ENCODE data around the gene GPSM1.
"Not testable (repeated sequence)": the region's sequence is repeated elsewhere in the genome, so short reads cannot be mapped to it uniquely, and the experiment has no call there.

GPSM1 gene

GRCh38 chr9:136314944-136315343 is 12.4 kb upstream of the GPSM1 start:
- H3K9me3 Mint-ChIP-seq, result peaks cover 17 to 20% of the 10 kb centered on the region in 2 donors
- no peak for DNase-seq
- H3K27me3 Mint-ChIP-seq, result peaks cover 19 to 22% of the 10 kb centered on the region in 2 donors
- ATAC-seq (replicated peaks), result no peak
- H3K4me3 Mint-ChIP-seq, result no peak overlapping the region
- peaks cover 11 to 17% of the 10 kb centered on the region in 2 donors for H3K4me1 Mint-ChIP-seq
- peaks cover 4 to 17% of the 10 kb centered on the region in 2 donors for H3K36me3 Mint-ChIP-seq
- H3K27ac Mint-ChIP-seq, result no peak overlapping the region

DNA sequence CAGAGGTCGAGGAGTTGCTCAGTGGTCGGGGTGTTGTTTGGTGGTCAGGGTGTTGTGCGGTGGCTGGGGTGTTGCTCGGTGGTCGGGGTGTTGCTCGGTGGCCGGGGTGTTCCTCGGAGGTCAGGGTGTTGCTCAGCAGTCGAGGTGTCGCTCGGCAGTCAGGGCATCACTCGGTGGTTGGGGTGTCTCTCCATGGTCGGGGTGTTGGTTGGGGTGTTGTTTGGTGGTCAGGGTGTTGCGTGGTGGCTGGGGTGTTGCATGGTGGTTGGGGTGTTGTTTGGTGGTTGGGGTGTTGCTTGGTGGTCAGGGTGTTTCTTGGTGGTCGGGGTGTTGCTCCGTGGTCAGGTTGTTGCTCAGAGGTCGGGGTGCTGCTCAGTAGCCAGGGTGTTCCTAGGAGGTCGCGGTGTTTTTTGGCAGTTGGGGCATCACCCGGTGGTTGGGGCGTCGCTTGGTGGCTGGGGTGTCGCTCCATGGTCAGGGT is 11.0 kb upstream of the GPSM1 start:
- Mint-ChIP-seq H3K4me3 (no peak overlapping the region), H3K36me3 (peaks cover 4 to 17% of the 10 kb centered on the region in 2 donors), H3K27ac (no peak overlapping the region), H3K4me1 (peaks cover 11 to 17% of the 10 kb centered on the region in 2 donors), H3K27me3 (peaks cover 19 to 22% of the 10 kb centered on the region in 2 donors), H3K9me3 (peaks cover 17 to 20% of the 10 kb centered on the region in 2 donors)
- DNase-seq (no peak), ATAC-seq (replicated peaks) (no peak)

- H3K36me3 Mint-ChIP-seq, result peaks cover 4 to 17% of the 10 kb centered on the region in 2 donors
- peaks cover 11 to 17% of the 10 kb centered on the region in 2 donors for H3K4me1 Mint-ChIP-seq
- H3K4me3 Mint-ChIP-seq, result peak overlapping the region in 1 of 2 donors; percentile 19
- no peak overlapping the region for H3K27ac Mint-ChIP-seq
- peak in 1 of 2 donors; percentile 29 for ATAC-seq (replicated peaks)
- peaks cover 17 to 20% of the 10 kb centered on the region in 2 donors for H3K9me3 Mint-ChIP-seq
- no peak for DNase-seq
- H3K27me3 Mint-ChIP-seq, result peaks cover 19 to 22% of the 10 kb centered on the region in 2 donors
Measured at GRCh38 chr9:136316896-136317676, 10.3 kb upstream of the GPSM1 start.

DNA sequence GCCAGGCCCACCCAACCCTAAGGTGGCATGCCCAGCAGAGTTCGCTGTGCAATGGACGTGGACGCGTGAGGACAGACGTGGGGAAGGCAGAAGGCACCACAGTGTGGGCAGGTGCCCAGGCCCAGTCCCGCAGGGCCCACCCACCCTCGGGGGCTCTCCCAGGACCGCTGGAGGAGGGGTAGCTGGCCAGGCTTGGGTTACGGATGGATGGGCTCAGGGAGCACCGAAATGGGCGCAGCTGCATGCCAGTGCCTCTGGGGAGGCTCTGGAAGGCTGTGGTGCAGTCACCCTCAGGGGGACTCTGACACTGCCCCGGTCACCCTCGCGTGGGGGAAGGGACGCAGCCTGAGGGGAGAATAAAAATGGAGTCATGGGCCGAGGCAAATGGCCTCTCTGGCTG is 9.6 kb upstream of the GPSM1 start:
- Mint-ChIP-seq H3K4me3 (no peak overlapping the region), H3K9me3 (peaks cover 17 to 20% of the 10 kb centered on the region in 2 donors), H3K27me3 (peaks cover 19 to 22% of the 10 kb centered on the region in 2 donors), H3K4me1 (peaks cover 11 to 17% of the 10 kb centered on the region in 2 donors), H3K27ac (no peak overlapping the region), H3K36me3 (peaks cover 4 to 17% of the 10 kb centered on the region in 2 donors)
- no peak for DNase-seq
- no peak for ATAC-seq (replicated peaks)

DNA sequence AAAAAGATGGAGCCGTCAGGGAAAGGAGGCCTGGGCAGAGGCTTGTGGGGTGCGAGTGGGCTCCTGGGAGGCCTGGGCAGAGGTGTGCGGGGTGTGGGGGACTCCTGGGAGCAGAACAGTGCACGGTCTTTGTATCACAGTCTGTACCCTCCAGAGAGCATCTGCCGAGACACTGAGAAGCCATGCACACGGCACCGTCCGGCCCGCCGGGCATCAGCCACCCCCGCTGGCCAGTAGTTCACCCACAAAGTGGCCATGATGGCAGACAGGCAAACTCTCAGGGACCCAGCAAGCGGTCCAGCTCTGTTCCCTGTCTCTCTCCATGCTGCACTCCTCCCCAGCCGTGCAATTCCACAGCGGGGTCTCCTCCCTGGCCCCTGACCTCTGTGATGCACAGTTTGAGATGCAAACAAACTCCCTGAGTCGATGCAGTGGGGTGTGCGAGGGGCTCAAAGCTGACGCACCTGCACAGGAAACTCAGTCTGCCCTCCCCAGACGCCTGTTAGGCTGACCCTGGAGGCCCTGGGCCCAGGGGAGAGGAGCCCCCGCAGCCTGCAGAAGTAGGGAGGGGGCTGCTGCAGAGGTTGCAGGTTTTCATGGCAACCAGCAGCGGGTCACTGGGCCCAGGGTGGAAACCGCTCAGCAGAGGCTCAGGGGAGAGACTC is 9.1 kb upstream of the GPSM1 start:
- DNase-seq, result no peak
- Mint-ChIP-seq H3K36me3 (peaks cover 4 to 17% of the 10 kb centered on the region in 2 donors), H3K27ac (no peak overlapping the region), H3K27me3 (peaks cover 19 to 22% of the 10 kb centered on the region in 2 donors), H3K4me1 (peaks cover 11 to 17% of the 10 kb centered on the region in 2 donors), H3K4me3 (no peak overlapping the region), H3K9me3 (peaks cover 17 to 20% of the 10 kb centered on the region in 2 donors)
- ATAC-seq (replicated peaks), result peak; percentile 21 to 42

DNA sequence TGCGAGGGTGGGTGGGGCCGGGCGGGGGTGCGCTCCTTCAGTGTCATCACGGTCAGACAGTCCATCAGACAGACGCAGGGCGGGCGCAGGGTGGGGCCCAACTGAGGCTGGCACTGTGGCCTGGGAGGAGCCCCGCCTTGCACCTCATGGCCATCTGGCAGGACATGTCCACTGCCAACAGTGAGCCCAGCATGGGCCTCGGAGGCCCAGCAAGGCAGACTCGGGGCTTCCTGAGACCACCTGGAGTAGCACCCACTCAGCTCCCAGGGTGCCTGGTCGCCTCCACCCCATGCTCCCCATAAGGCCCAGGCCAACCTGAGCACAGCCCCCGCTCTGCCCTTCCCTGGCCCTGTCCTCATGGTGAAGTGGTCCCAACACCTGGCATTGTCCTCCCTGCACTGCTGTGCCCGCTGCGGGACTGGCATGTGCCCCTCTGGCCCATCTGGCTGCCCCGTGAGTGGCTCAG is 8.5 kb upstream of the GPSM1 start:
- Mint-ChIP-seq H3K27ac (no peak overlapping the region), H3K4me1 (peaks cover 11 to 23% of the 10 kb centered on the region in 2 donors), H3K27me3 (peaks cover 19 to 22% of the 10 kb centered on the region in 2 donors), H3K4me3 (no peak overlapping the region), H3K36me3 (peaks cover 4 to 17% of the 10 kb centered on the region in 2 donors), H3K9me3 (peaks cover 17 to 20% of the 10 kb centered on the region in 2 donors)
- ATAC-seq (replicated peaks) (peak in 1 of 2 donors; percentile 20), DNase-seq (no peak)

- not testable (repeated sequence) for H3K4me3 Mint-ChIP-seq; ATAC-seq (replicated peaks); DNase-seq; H3K27ac Mint-ChIP-seq
- peaks cover 17 to 20% of the 10 kb centered on the region in 2 donors for H3K9me3 Mint-ChIP-seq
- peaks cover 11 to 25% of the 10 kb centered on the region in 2 donors for H3K4me1 Mint-ChIP-seq
- H3K27me3 Mint-ChIP-seq, result peaks cover 19 to 22% of the 10 kb centered on the region in 2 donors
- peaks cover 4 to 17% of the 10 kb centered on the region in 2 donors for H3K36me3 Mint-ChIP-seq
Measured at GRCh38 chr9:136319244-136319643, 8.1 kb upstream of the GPSM1 start.

DNA sequence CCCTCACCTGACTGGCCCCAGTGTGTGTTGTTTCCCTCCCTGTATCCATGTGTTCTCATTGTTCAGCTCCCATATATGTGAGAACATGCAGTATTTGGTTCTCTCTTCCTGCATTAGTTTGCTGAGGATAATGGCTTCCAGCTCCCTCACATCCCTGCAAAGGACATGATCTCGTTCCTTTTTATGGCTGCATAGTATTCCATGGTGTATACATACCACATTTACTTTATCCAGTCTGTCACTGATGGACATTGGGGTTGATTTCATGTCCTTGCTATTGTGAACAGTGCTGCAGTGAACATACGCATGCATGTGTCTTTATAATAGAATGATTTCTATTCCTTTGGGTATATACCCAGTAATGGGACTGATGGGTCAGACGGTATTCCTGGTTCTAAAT is 7.4 kb upstream of the GPSM1 start:
- peaks cover 11 to 13% of the 10 kb centered on the region in 2 donors for H3K9me3 Mint-ChIP-seq
- H3K4me3 Mint-ChIP-seq, H3K27ac Mint-ChIP-seq: not testable (repeated sequence)

DNA sequence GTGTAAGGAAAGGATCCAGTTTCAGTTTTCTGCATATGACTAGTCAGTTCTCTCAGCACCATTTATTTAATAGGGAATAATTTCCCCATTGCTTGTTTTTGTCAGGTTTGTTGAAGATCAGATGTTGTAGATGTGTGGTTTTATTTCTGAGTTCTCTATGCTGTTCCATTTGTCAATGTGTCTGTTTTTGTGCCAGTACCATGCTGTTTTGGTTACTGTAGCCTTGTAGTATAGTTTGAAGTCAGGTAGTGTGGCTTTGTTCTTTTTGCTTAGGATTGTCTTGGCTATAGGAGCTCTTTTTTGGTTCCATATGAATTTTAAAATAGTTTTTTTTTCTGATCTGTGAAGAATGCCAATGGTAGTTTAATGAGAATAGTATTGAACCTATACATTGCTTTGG is 6.4 kb upstream of the GPSM1 start:
- peaks cover 17 to 18% of the 10 kb centered on the region in 2 donors for H3K27me3 Mint-ChIP-seq
- H3K9me3 Mint-ChIP-seq; H3K4me3 Mint-ChIP-seq; H3K36me3 Mint-ChIP-seq; H3K27ac Mint-ChIP-seq; DNase-seq; ATAC-seq (replicated peaks): not testable (repeated sequence)
- peaks cover 11 to 25% of the 10 kb centered on the region in 2 donors for H3K4me1 Mint-ChIP-seq

More for the DNA sequence above, 7.4 kb upstream of the GPSM1 start:
- Mint-ChIP-seq H3K4me1 (peaks cover 11 to 25% of the 10 kb centered on the region in 2 donors), H3K36me3 (peaks cover 4 to 13% of the 10 kb centered on the region in 2 donors), H3K27me3 (peaks cover 19 to 22% of the 10 kb centered on the region in 2 donors)
- ATAC-seq (replicated peaks); DNase-seq: not testable (repeated sequence)

- peaks cover 0 to under 1% of the 10 kb centered on the region in 2 donors for H3K36me3 Mint-ChIP-seq
- H3K4me3 Mint-ChIP-seq, result no peak overlapping the region
- peaks cover 11 to 12% of the 10 kb centered on the region in 2 donors for H3K27me3 Mint-ChIP-seq
- H3K27ac Mint-ChIP-seq, result no peak overlapping the region
- no peak for ATAC-seq (replicated peaks)
- peaks cover 12 to 29% of the 10 kb centered on the region in 2 donors for H3K4me1 Mint-ChIP-seq
- no peak for DNase-seq
- H3K9me3 Mint-ChIP-seq, result peaks cover 0 to under 1% of the 10 kb centered on the region in 2 donors
Measured at GRCh38 chr9:136321561-136321960, 5.8 kb upstream of the GPSM1 start.

- no peaks in the 10 kb centered on the region for H3K9me3 Mint-ChIP-seq
- no peak for DNase-seq
- H3K27me3 Mint-ChIP-seq, result peaks cover 2 to 5% of the 10 kb centered on the region in 2 donors
- ATAC-seq (replicated peaks), result no peak
- H3K36me3 Mint-ChIP-seq, result no peaks in the 10 kb centered on the region
- no peak overlapping the region for H3K27ac Mint-ChIP-seq
- no peak overlapping the region for H3K4me3 Mint-ChIP-seq
- H3K4me1 Mint-ChIP-seq, result peaks cover 9 to 22% of the 10 kb centered on the region in 2 donors
Measured at GRCh38 chr9:136322756-136323330, 4.5 kb upstream of the GPSM1 start.

DNA sequence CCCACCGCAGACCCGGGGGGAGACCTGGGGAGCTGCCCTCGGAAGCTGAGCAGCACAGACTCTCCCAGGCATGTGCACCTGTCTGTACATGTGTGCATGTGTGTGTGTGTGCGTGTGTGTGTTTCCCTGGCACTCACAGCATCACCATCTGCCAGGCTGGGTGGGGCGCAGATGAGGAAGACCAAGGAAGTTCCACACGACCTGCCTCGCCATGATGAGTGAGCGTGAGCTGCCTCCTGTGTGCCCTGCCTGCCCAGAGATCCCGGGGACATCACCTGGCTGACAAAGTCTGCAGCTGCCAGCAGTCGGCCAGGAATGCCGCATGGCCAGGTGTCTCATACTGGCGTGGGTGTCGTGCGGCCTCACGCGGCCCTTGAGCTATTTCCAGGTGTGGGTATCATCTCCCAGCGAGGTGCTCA is 4.0 kb upstream of the GPSM1 start:
- H3K36me3 Mint-ChIP-seq, result no peaks in the 10 kb centered on the region
- H3K27me3 Mint-ChIP-seq, result peaks cover 0 to 3% of the 10 kb centered on the region in 2 donors
- no peak overlapping the region for H3K27ac Mint-ChIP-seq
- DNase-seq, result no peak
- no peak for ATAC-seq (replicated peaks)
- no peak overlapping the region for H3K4me3 Mint-ChIP-seq
- H3K4me1 Mint-ChIP-seq, result peaks cover 5 to 19% of the 10 kb centered on the region in 2 donors
- H3K9me3 Mint-ChIP-seq, result no peaks in the 10 kb centered on the region

DNA sequence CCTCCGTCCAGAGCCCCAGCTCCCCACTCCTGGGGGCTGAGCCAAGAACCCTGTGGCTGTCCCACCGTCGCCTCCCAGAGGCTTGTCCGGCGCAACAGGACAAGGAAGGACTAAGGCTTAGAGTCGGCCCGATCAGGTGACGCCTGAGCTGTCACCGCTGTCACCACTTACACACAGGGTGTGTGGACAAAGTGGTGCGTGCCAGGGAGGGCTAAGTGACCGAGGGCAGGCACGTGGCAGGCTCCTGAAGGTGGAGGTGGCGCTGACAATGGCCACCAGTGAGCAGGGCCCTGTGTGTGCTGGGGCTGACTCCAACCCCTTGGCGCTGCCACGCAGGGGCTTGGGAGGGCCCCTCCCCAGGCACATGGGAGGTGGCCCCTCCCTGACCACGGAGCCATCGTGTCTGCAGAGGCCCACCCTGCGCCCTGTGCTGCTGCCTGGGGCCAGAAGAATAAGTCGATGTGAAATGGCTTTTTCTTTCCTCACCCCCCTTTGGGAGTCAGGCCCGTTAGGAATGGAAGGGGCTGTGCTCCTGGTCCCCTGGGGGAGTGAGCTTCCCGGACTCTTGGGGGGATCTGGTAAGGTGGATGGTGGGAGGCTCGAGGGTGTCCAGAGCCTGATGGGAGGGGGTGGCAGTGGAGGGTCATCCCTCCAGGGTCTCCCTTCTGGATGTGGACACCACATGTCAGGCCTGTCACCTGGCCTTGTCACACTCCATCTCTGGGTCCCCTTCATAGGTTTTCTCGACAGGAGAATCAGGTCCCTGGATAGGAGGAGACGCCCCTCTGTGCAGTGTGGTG is 2.6 kb upstream of the GPSM1 start:
- H3K4me1 Mint-ChIP-seq, result peaks cover 7 to 28% of the 10 kb centered on the region in 2 donors
- ATAC-seq (replicated peaks) (no peak), DNase-seq (no peak)
- peaks cover 7 to 11% of the 10 kb centered on the region in 2 donors for H3K27me3 Mint-ChIP-seq
- no peaks in the 10 kb centered on the region for H3K9me3 Mint-ChIP-seq
- no peak overlapping the region for H3K4me3 Mint-ChIP-seq
- H3K36me3 Mint-ChIP-seq, result no peaks in the 10 kb centered on the region
- no peak overlapping the region for H3K27ac Mint-ChIP-seq
